Prostate gland (tissue), 2 donors: ENCODE results near the gene IGSF9. TPM values are rescaled to one million over a fixed set of nuclear protein-coding genes. Genes with fewer than 3 reads are reported as not detected.

Experiments
- DNase-seq: peaks from one replicate; pipeline ENCODE4 v3.0.0-alpha.2; 2019; ENCODE audit warnings: low spot score
- H3K27ac ChIP-seq, 2 donors: fragments of 200-600 bp; sonication (generic); 2 replicates each; pipeline ENCODE4 v1.5.1; 2017 to 2019
- H3K27me3 ChIP-seq: fragments of 200-600 bp; sonication (generic); replicated peaks from 2 replicates; pipeline ENCODE4 v1.5.1; 2019; ENCODE audit not compliant: insufficient read depth
- H3K36me3 ChIP-seq, 2 donors: fragments of 200-600 bp; sonication (generic); 1 replicate in 1 of 2; 2 replicates in 1 of 2; pipeline versions ENCODE4 v1.5.1 to v1.8.1; 2017 to 2019
- H3K4me1 ChIP-seq: fragments of 200-600 bp; sonication (generic); replicated peaks from 2 replicates; pipeline ENCODE4 v1.5.1; 2019
- H3K4me3 ChIP-seq, 2 donors: fragments of 200-600 bp; sonication (generic); 2 replicates each; pipeline ENCODE4 v1.5.1; 2017 to 2019
- H3K9me3 ChIP-seq: fragments of 200-600 bp; sonication (generic); 2 replicates; pipeline ENCODE4 v1.5.1; 2017
- POLR2A ChIP-seq: fragments of 450-650 bp; IDR thresholded peaks from one replicate; pipeline ENCODE4 v1.6.1; 2016; ENCODE audit warnings: antibody characterized with exemption, mild to moderate bottlenecking
- POLR2AphosphoS5 ChIP-seq: sonication (generic); formaldehyde crosslinking; IDR thresholded peaks from one replicate; pipeline ENCODE4 v1.6.1; 2017; ENCODE audit warnings: antibody characterized with exemption
- WGBS: methylation state at CpG from one replicate; pipeline ENCODE4 v1.1.5; 2018; 5-methylcytosine and 5-hydroxymethylcytosine counted together
- intact Hi-C: fragments of 100-400 bp; cut with DNase I; formaldehyde crosslinking; loops from one replicate; pipeline ENCODE4 v1.14.2; 2022
- total RNA-seq, 2 donors: library from RNA; depleted of rRNA; stranded (reverse); fragments of >200 nt; gene quantifications; one replicate each; pipeline ENCODE4 v1.1.0, GENCODE V29; 2016
- TF ChIP-seq, protein P1 (sequence below), 4 experiments: fragments of 200-600 bp in 2 of 4; fragments of 450-650 bp in 2 of 4; sonication (generic) in 2 of 4; IDR thresholded peaks; 1 replicate in 3 of 4; 2 replicates in 1 of 4; pipeline ENCODE4 v1.5.1; 2016 to 2019; ENCODE audit warnings: antibody characterized with exemption in 4 of 4, mild to moderate bottlenecking in 2 of 4, moderate library complexity in 2 of 4

Gene IGSF9
- total RNA-seq, 2 donors from 2014 or later: 7.6 to 17.3 TPM

DNA sequence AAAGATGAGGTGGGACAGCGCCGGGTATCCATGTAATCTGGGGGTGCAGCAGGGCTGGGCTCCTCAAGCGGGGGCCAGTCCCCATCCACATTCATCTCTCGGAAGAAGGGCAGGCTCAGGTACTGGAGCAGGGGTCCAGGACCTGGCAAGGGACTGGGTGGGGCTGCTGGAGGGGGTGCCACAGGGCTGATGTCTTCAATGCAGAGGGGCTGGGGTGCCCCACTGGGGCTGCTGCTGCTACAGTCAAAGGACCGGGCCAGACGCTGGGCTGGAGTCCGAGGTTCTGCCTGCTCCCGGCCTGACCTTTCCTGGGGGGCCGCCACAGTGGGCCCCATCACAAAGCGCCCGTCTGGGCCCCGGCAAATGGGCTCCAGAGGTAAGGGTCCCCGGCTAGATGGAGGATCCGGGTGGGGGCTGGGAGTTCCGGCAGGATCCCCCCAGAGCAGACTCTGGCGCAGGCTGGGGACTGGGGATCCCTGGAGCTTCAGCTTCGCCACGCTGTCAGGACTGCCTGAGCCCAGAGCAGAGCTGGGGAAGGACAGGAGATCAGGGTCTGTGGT, 16.8 kb downstream of the IGSF9 start:
- no peaks in the 10 kb centered on the region for H3K36me3 ChIP-seq
- 91% methylated on average over 18 of the region's 18 CpGs for WGBS
- peaks cover 8% of the 10 kb centered on the region for H3K4me1 ChIP-seq
- no peak for DNase-seq
- no peak overlapping the region for H3K27ac ChIP-seq
- no peak overlapping the region for H3K4me3 ChIP-seq
- TF ChIP-seq, protein P1, sequence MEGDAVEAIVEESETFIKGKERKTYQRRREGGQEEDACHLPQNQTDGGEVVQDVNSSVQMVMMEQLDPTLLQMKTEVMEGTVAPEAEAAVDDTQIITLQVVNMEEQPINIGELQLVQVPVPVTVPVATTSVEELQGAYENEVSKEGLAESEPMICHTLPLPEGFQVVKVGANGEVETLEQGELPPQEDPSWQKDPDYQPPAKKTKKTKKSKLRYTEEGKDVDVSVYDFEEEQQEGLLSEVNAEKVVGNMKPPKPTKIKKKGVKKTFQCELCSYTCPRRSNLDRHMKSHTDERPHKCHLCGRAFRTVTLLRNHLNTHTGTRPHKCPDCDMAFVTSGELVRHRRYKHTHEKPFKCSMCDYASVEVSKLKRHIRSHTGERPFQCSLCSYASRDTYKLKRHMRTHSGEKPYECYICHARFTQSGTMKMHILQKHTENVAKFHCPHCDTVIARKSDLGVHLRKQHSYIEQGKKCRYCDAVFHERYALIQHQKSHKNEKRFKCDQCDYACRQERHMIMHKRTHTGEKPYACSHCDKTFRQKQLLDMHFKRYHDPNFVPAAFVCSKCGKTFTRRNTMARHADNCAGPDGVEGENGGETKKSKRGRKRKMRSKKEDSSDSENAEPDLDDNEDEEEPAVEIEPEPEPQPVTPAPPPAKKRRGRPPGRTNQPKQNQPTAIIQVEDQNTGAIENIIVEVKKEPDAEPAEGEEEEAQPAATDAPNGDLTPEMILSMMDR (IDR thresholded peaks at IDR 0.05): no peak
- TF ChIP-seq POLR2A: no peak
- TF ChIP-seq POLR2AphosphoS5: no peak
- H3K9me3 ChIP-seq: no peaks in the 10 kb centered on the region
- H3K27me3 ChIP-seq: no peaks in the 10 kb centered on the region
- intact Hi-C loops: loop anchor here (10.0 kb wide), 1 partner anchor 74 kb away; no protein-coding TSS in a partner anchor

- intact Hi-C loops: loop anchor here (10.0 kb wide), 1 partner anchor 73 kb away; no protein-coding TSS in a partner anchor
- 72% methylated on average over 13 of the region's 13 CpGs for WGBS
- no peak for DNase-seq
Measured at GRCh38 chr1:159927849-159928431, 17.5 kb downstream of the IGSF9 start.

DNA sequence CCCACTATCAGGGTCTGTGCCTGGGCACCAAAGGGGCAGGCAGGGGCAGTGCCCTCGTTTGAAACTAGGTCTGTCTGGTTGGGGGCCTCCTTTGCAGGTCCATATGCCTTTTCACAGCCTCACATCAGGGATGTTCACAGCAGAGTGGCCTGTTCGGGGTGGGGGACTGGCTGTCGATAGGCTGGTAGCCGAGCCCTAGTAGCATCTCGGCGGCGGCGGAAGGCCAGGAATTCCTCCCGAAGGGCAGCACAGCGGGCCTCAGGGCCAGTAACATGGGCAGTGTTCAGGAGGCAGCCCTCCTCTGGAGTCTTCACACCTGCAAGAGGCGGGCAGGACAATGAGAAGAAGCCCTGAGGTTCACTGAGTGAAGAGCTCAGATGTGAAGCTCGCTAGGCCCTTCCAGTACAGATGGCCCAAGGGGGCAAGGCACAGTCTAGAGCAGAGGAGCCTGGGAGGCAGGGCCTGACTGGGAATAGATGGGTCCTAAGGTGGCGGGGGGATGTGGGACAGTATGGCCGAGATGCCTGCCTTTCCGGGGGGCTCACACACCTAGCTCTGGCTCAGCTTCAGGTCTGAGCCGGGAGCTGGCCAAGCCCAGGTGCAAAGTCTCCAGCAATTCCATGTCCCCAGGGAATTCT, 18.1 kb downstream of the IGSF9 start:
- Histone ChIP-seq H3K4me3 (no peak overlapping the region), H3K27ac (no peak overlapping the region), H3K27me3 (no peaks in the 10 kb centered on the region), H3K36me3 (no peaks in the 10 kb centered on the region), H3K4me1 (peaks cover 17% of the 10 kb centered on the region), H3K9me3 (no peaks in the 10 kb centered on the region)
- no peak for DNase-seq
- TF ChIP-seq, protein P1 (IDR thresholded peaks at IDR 0.05): no peak
- TF ChIP-seq POLR2A (no peak), POLR2AphosphoS5 (no peak)
- intact Hi-C loops: loop anchor here (10.0 kb wide), 1 partner anchor 73 kb away; no protein-coding TSS in a partner anchor
- 83% methylated on average over 16 of the region's 16 CpGs for WGBS

More at GRCh38 chr1:159927849-159928431, 17.5 kb downstream of the IGSF9 start:
- Histone ChIP-seq H3K27me3 (no peaks in the 10 kb centered on the region), H3K4me3 (no peak overlapping the region), H3K27ac (no peak overlapping the region), H3K4me1 (peaks cover 14% of the 10 kb centered on the region), H3K9me3 (no peaks in the 10 kb centered on the region), H3K36me3 (no peaks in the 10 kb centered on the region)
- TF ChIP-seq POLR2A (no peak), POLR2AphosphoS5 (no peak)
- TF ChIP-seq, protein P1 (IDR thresholded peaks at IDR 0.05): no peak

- no peaks in the 10 kb centered on the region for H3K27me3 ChIP-seq
- H3K36me3 ChIP-seq: no peaks in the 10 kb centered on the region
- intact Hi-C loops: loop anchor here (10.0 kb wide), 1 partner anchor 71 kb away; no protein-coding TSS in a partner anchor
- peak overlapping the region; percentile 53 to 66 for H3K4me3 ChIP-seq
- H3K9me3 ChIP-seq: no peaks in the 10 kb centered on the region
- H3K27ac ChIP-seq: peak overlapping the region; percentile 72 to 84
- H3K4me1 ChIP-seq: peaks cover 17% of the 10 kb centered on the region
- TF ChIP-seq POLR2AphosphoS5 (peak; percentile 1), POLR2A (no peak)
- DNase-seq: peak; percentile 48
- 2% methylated on average over 7 of the region's 7 CpGs for WGBS
Measured at GRCh38 chr1:159925719-159926078, 19.7 kb downstream of the IGSF9 start.

DNA sequence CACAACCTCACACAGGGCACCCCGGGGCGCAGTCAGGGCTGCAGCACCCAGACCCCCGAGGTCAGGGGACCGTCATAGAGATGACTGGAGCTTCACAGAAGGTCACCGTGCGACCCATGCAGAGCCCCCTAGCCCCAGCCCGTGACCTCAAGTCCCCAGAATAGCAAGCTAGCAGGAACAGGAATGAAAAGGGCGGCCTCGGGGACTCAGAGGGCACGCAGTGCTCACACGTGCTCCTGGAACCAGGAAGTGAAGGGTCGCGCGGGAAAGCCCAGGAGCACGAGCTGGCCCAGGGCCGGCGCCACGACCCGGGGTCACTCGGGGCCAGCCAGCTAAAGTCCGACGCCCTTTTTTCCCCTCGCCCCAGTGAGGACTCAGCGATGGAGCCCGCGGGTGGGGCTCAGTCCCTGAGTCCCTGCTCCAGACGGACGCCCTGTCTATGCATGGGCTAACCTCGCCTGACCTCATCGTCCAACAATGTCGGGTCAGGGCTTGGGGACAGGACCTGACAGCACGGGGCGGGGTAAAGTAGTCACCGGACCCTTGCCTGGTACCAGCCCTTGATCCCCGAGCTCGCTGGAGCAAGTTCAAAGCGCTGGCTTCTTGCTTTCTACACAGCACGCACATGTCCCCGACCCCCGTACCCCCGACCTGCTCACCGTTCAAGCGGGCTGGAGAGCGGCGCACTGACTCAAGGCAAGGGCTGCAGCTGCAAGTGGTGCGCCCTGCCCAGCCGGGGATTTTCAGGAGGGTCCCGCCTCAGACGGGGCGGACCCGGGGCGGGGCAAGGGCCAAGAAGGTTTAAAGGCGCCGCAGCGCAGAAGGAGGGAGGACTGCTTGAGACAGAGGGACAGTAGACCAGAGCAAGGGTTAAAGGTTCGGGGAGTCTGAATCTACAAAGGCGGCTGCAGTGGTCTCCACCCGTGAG, 20.4 kb downstream of the IGSF9 start, which contains the start of gene TAGLN2:
TAGLN2 (minus strand) TSS at position 717 of the 928 bp plus-strand sequence. CDS start 4,998 bp downstream, outside the sequence.
- Histone ChIP-seq H3K36me3 (no peaks in the 10 kb centered on the region), H3K4me1 (peaks cover 17% of the 10 kb centered on the region), H3K9me3 (no peaks in the 10 kb centered on the region), H3K27me3 (no peaks in the 10 kb centered on the region), H3K4me3 (peak within 1 kb of the TSS; percentile 53 to 66), H3K27ac (peak within 1 kb of the TSS; percentile 72 to 84)
- peak; percentile 96 for TF ChIP-seq POLR2A
- peak; percentile 95 for TF ChIP-seq POLR2AphosphoS5
- TF ChIP-seq, protein P1 (IDR thresholded peaks at IDR 0.05): peak in 1 of 4 experiments; percentile 7
- under 1% methylated on average over 41 of the region's 58 CpGs for WGBS
- intact Hi-C loops: loop anchor here (10.0 kb wide), 1 partner anchor 70 kb away; no protein-coding TSS in a partner anchor
- peak; percentile 90 for DNase-seq
